SK-N-SH (cell line): ENCODE measurements around the gene FAM3B. TPM values are rescaled to one million over a fixed set of nuclear protein-coding genes. Genes with fewer than 3 reads are reported as not detected.

Experiments
- CTCF ChIA-PET: fragments of 300-600, 350-600 bp; formaldehyde crosslinking; extraction: SDS; loops from one replicate; lab custom pipeline; 2021; lab: Yijun Ruan, JAX
- POLR2A ChIA-PET: fragments of 350-600 bp; sonication (Branson Sonifier 250); formaldehyde crosslinking; extraction: SDS; loops from one replicate; lab custom pipeline; 2020; ENCODE audit warnings: antibody characterized with exemption, inconsistent platforms; lab: Yijun Ruan, JAX
- DNase-seq: peaks from one replicate; pipeline ENCODE4 v3.0.0; 2012
- H2AFZ ChIP-seq: fragments of 200-600 bp; sonication (generic); 2 replicates; pipeline ENCODE4 v1.8.1; 2016; ENCODE audit warnings: antibody characterized with exemption, mild to moderate bottlenecking, low read depth
- H3F3A ChIP-seq: fragments of 200-600 bp; sonication (generic); replicated peaks from 2 replicates; pipeline ENCODE3; 2016; ENCODE audit warnings: antibody characterized with exemption, mild to moderate bottlenecking; ENCODE audit not compliant: insufficient read depth
- H3K27ac ChIP-seq, 2 experiments: fragments of 200-500 bp in 1 of 2; fragments of 200-600 bp in 1 of 2; sonication (Bioruptor generic) in 1 of 2; sonication (generic), shearing (Covaris generic) in 1 of 2; 2 replicates each; pipeline versions ENCODE4 v1.5.1 to v1.6.1; 2014 to 2016; ENCODE audit warnings: low read depth in 2 of 2, inconsistent platforms in 1 of 2, low read length in 1 of 2, mild to moderate bottlenecking in 1 of 2, mixed read lengths in 1 of 2
- H3K27me3 ChIP-seq: fragments of 200-600 bp; sonication (generic), shearing (Covaris generic); 2 replicates; pipeline ENCODE4 v1.6.1; 2016; ENCODE audit warnings: mixed run types; ENCODE audit not compliant: insufficient read depth
- H3K36me3 ChIP-seq, 2 experiments: fragments of 200-500 bp in 1 of 2; fragments of 200-600 bp in 1 of 2; sonication (Bioruptor generic) in 1 of 2; sonication (generic) in 1 of 2; replicated peaks in 1 of 2; 2 replicates each; pipeline versions ENCODE3 to v1.5.1; 2014 to 2016; ENCODE audit warnings: low read length in 1 of 2, mild to moderate bottlenecking in 1 of 2; ENCODE audit not compliant: insufficient read depth in 2 of 2, control insufficient read depth in 1 of 2
- H3K4me1 ChIP-seq, 2 experiments: fragments of 200-500 bp in 1 of 2; fragments of 200-600 bp in 1 of 2; sonication (Bioruptor generic) in 1 of 2; sonication (generic), shearing (Covaris generic) in 1 of 2; 2 replicates each; pipeline versions ENCODE4 v1.5.1 to v1.6.1; 2014 to 2016; ENCODE audit warnings: low read depth in 1 of 2, low read length in 1 of 2, mixed run types in 1 of 2; ENCODE audit not compliant: insufficient read depth in 2 of 2, control insufficient read depth in 1 of 2
- H3K4me2 ChIP-seq: fragments of 200-600 bp; sonication (generic), shearing (Covaris generic); 2 replicates; pipeline ENCODE4 v1.6.1; 2017; ENCODE audit warnings: mixed run types
- H3K4me3 ChIP-seq, 2 experiments: fragments of 200-500 bp in 1 of 2; fragments of 200-600 bp in 1 of 2; sonication (Bioruptor generic) in 1 of 2; sonication (generic), shearing (Covaris generic) in 1 of 2; 2 replicates each; pipeline versions ENCODE4 v1.5.1 to v1.8.1; 2014 to 2016; ENCODE audit warnings: low read depth in 2 of 2, inconsistent platforms in 1 of 2, low read length in 1 of 2, mild to moderate bottlenecking in 1 of 2, mixed read lengths in 1 of 2, moderate library complexity in 1 of 2
- H3K79me2 ChIP-seq: fragments of 200-600 bp; sonication (generic); 2 replicates; pipeline ENCODE4 v1.8.1; 2017; ENCODE audit warnings: mild to moderate bottlenecking; ENCODE audit not compliant: insufficient read depth
- H3K9ac ChIP-seq: fragments of 200-600 bp; sonication (generic); 2 replicates; pipeline ENCODE4 v1.6.1; 2017; ENCODE audit warnings: mixed run types
- H3K9me2 ChIP-seq: fragments of 200-600 bp; sonication (generic); 2 replicates; pipeline ENCODE4 v1.6.1; 2017; ENCODE audit warnings: mixed run types
- H3K9me3 ChIP-seq: fragments of 200-600 bp; sonication (generic); 2 replicates; pipeline ENCODE4 v1.6.1; 2017; ENCODE audit warnings: mixed run types, mild to moderate bottlenecking, moderate library complexity
- H4K20me1 ChIP-seq: fragments of 200-600 bp; sonication (generic); 2 replicates; pipeline ENCODE4 v1.6.1; 2017; ENCODE audit warnings: mild to moderate bottlenecking, mixed run types; ENCODE audit not compliant: insufficient read depth
- EP300 ChIP-seq, 2 experiments: IDR thresholded peaks; 2 replicates each; pipeline versions ENCODE4 v1.4.0 to v1.6.1; 2012; ENCODE audit warnings: borderline replicate concordance in 1 of 2, low read depth in 1 of 2, low read length in 1 of 2
- FOXM1 ChIP-seq: IDR thresholded peaks from 2 replicates; pipeline ENCODE4 v1.4.0; 2012; ENCODE audit warnings: low read depth, mild to moderate bottlenecking
- GATA2 ChIP-seq: sonication (generic); formaldehyde crosslinking; IDR thresholded peaks from 2 replicates; pipeline ENCODE4 v1.5.0; 2020; ENCODE audit warnings: mild to moderate bottlenecking, missing genetic modification reagents
- MEF2A ChIP-seq: IDR thresholded peaks from 2 replicates; pipeline ENCODE4 v1.4.0; 2012; ENCODE audit warnings: low read depth, borderline replicate concordance
- MXI1 ChIP-seq: IDR thresholded peaks from 2 replicates; pipeline ENCODE4 v1.6.1; 2012; ENCODE audit warnings: mild to moderate bottlenecking, low read depth, low read length, improper control_type of control experiment
- NRF1 ChIP-seq: IDR thresholded peaks from 2 replicates; pipeline ENCODE4 v1.6.1; 2012; ENCODE audit warnings: low read depth, mild to moderate bottlenecking, low read length
- SIN3A ChIP-seq: IDR thresholded peaks from 2 replicates; pipeline ENCODE4 v1.6.1; 2012; ENCODE audit warnings: low read depth, mild to moderate bottlenecking, low read length, moderate library complexity, borderline replicate concordance
- WGBS: methylation state at CpG from one replicate; pipeline ENCODE4 v1.1.6; 2017; ENCODE audit warnings: low lambda C conversion rate; 5-methylcytosine and 5-hydroxymethylcytosine counted together
- polyA plus RNA-seq, 3 experiments: library from polyadenylated mRNA; depleted of rRNA; stranded (reverse); fragments of >200 nt; gene quantifications; 2 replicates each; pipeline ENCODE4 v1.2.3, GENCODE V29; 2012
- TF ChIP-seq, protein P1 (sequence below): IDR thresholded peaks from 2 replicates; pipeline ENCODE4 v1.4.0; 2012; ENCODE audit warnings: low read depth, borderline replicate concordance
- TF ChIP-seq, protein P2 (sequence below): IDR thresholded peaks from 2 replicates; pipeline ENCODE4 v1.4.0; 2012; ENCODE audit warnings: low read depth
- TF ChIP-seq, protein P3 (sequence below): IDR thresholded peaks from 2 replicates; pipeline ENCODE4 v1.6.1; 2012; ENCODE audit warnings: mild to moderate bottlenecking, low read depth, low read length, moderate library complexity
- TF ChIP-seq, protein P4 (sequence below): IDR thresholded peaks from 2 replicates; pipeline ENCODE4; 2012

Gene FAM3B
- polyA plus RNA-seq, 1 of the 3 experiments (the other 2 are of a cell fraction) = not detected

DNA sequence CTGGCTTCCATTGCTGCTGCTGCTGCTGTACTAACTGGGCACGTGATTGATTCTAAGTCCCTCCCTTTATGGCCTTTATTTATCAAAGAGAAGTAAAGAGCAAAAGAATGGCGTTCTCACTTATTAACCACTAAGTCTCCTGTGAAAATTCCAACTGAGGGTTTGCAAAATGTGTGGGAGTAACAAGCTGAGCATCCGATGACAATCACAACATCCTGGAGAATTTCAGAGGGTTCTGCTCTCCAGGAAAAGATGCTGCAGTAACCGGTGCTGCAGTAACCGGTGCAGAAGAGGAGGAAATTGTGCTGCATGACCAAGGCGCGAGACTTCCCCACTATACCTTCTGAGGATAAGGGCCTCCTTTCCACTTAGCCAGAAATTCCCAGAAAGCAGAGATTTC lies 32.5 kb downstream of the FAM3B start:
- H3K4me2 ChIP-seq = no peak overlapping the region
- ChIA-PET POLR2A (no interaction called here), CTCF (no interaction called here)
- no peaks in the 10 kb centered on the region for H3K79me2 ChIP-seq
- no peak for DNase-seq
- H3K27ac ChIP-seq = no peak overlapping the region
- no peak overlapping the region for H3K9ac ChIP-seq
- no peaks in the 10 kb centered on the region for H3K36me3 ChIP-seq
- WGBS = 48% methylated on average over 7 of the region's 7 CpGs
- no peak overlapping the region for H3K4me3 ChIP-seq
- H3K9me2 ChIP-seq = no peaks in the 10 kb centered on the region
- H3K9me3 ChIP-seq = no peaks in the 10 kb centered on the region
- H3F3A ChIP-seq = no peaks in the 10 kb centered on the region
- TF ChIP-seq EP300 (IDR thresholded peaks at IDR 0.05; ENCODE audit: borderline replicate concordance in 1 of 2, low read depth in 1 of 2, low read length in 1 of 2) (no peak), MEF2A (no peak), NRF1 (no peak), FOXM1 (no peak), GATA2 (CRISPR knock-in tag) (no peak), MXI1 (no peak), SIN3A (no peak)
- TF ChIP-seq, protein P1, sequence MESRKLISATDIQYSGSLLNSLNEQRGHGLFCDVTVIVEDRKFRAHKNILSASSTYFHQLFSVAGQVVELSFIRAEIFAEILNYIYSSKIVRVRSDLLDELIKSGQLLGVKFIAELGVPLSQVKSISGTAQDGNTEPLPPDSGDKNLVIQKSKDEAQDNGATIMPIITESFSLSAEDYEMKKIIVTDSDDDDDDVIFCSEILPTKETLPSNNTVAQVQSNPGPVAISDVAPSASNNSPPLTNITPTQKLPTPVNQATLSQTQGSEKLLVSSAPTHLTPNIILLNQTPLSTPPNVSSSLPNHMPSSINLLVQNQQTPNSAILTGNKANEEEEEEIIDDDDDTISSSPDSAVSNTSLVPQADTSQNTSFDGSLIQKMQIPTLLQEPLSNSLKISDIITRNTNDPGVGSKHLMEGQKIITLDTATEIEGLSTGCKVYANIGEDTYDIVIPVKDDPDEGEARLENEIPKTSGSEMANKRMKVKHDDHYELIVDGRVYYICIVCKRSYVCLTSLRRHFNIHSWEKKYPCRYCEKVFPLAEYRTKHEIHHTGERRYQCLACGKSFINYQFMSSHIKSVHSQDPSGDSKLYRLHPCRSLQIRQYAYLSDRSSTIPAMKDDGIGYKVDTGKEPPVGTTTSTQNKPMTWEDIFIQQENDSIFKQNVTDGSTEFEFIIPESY = no peak
- TF ChIP-seq, protein P2, sequence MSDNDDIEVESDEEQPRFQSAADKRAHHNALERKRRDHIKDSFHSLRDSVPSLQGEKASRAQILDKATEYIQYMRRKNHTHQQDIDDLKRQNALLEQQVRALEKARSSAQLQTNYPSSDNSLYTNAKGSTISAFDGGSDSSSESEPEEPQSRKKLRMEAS = no peak
- TF ChIP-seq, protein P3, sequence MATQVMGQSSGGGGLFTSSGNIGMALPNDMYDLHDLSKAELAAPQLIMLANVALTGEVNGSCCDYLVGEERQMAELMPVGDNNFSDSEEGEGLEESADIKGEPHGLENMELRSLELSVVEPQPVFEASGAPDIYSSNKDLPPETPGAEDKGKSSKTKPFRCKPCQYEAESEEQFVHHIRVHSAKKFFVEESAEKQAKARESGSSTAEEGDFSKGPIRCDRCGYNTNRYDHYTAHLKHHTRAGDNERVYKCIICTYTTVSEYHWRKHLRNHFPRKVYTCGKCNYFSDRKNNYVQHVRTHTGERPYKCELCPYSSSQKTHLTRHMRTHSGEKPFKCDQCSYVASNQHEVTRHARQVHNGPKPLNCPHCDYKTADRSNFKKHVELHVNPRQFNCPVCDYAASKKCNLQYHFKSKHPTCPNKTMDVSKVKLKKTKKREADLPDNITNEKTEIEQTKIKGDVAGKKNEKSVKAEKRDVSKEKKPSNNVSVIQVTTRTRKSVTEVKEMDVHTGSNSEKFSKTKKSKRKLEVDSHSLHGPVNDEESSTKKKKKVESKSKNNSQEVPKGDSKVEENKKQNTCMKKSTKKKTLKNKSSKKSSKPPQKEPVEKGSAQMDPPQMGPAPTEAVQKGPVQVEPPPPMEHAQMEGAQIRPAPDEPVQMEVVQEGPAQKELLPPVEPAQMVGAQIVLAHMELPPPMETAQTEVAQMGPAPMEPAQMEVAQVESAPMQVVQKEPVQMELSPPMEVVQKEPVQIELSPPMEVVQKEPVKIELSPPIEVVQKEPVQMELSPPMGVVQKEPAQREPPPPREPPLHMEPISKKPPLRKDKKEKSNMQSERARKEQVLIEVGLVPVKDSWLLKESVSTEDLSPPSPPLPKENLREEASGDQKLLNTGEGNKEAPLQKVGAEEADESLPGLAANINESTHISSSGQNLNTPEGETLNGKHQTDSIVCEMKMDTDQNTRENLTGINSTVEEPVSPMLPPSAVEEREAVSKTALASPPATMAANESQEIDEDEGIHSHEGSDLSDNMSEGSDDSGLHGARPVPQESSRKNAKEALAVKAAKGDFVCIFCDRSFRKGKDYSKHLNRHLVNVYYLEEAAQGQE = no peak
- TF ChIP-seq, protein P4, sequence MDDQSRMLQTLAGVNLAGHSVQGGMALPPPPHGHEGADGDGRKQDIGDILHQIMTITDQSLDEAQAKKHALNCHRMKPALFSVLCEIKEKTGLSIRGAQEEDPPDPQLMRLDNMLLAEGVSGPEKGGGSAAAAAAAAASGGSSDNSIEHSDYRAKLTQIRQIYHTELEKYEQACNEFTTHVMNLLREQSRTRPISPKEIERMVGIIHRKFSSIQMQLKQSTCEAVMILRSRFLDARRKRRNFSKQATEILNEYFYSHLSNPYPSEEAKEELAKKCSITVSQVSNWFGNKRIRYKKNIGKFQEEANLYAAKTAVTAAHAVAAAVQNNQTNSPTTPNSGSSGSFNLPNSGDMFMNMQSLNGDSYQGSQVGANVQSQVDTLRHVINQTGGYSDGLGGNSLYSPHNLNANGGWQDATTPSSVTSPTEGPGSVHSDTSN = no peak
- H3K27me3 ChIP-seq = no peaks in the 10 kb centered on the region
- H2AFZ ChIP-seq = no peak overlapping the region
- no peaks in the 10 kb centered on the region for H4K20me1 ChIP-seq
- H3K4me1 ChIP-seq = no peaks in the 10 kb centered on the region
